ENCODE results near the gene PET100. TPM values are rescaled to one million over a fixed set of nuclear protein-coding genes. Genes with fewer than 3 reads are reported as not detected.

Gene PET100
- total and polyA plus RNA-seq, 9 donors, result 63.6 to 88.4 (median 79.1) TPM

DNA sequence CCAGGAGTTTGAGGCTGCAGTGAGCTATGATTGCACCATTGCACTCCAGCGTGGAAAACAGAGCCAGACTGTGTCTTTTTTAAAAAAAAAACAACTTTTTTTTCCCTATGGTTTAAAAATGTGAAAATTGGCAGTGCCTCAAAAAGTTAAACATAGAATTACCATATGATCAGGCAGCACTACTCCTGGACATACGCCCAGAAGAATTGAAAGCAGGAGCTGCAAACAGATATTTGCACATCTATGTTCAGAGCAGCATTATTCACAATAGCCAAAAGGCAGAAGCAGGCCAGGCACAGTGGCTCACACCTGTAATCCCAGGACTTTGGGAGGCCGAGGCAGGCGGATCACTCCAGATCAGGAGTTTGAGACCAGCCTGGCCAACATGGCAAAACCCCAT lies 35.5 kb downstream of the PET100 start:
- Histone ChIP-seq H3K27ac (ENCODE audit: low read length) (no peak overlapping the region), H3K4me1 (ENCODE audit: control insufficient read depth, insufficient read depth, low read length) (peaks cover 18% of the 10 kb centered on the region), H3K27me3 (ENCODE audit: control insufficient read depth, insufficient read depth, low read length) (peaks cover 9% of the 10 kb centered on the region), H3K4me3 (ENCODE audit: low read length) (no peak overlapping the region), H3K9me3 (replicated peaks; ENCODE audit: control insufficient read depth, low read depth, low read length) (no peaks in the 10 kb centered on the region), H3K36me3 (ENCODE audit: control insufficient read depth, insufficient read depth, low read length) (no peaks in the 10 kb centered on the region)
- 40% methylated on average over 1 of the region's 4 CpGs for WGBS (ENCODE audit: insufficient coverage)
- peak; percentile 95 for DNase-seq

DNA sequence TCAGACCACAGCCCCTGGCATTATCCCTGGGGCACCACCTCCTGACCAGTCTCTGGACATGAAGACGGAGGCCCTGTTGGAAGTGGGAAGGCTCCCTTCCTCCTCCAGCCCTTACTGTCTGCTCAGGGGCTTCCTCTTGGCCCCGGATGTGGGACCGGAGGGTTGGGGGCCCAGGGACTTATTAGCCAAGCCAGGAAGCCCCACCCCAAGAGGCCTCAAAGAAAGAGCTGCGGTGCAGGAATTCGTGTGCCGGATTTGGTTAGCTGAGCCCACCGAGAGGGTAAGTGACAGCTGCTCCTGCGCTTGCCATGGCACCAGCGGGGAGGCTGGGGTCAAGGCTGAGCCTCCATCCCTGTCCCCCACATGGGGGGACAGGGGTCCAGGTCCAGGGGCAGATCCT lies 39.2 kb downstream of the PET100 start, which contains the start of gene RETN:
Gene RETN, plus strand, starts transcription at position 208 of the 400 bp plus-strand sequence. CDS start 278 bp downstream, outside the sequence.
- no peaks in the 10 kb centered on the region for H3K36me3 ChIP-seq (ENCODE audit: control insufficient read depth, insufficient read depth, low read length)
- WGBS (ENCODE audit: insufficient coverage), result 58% methylated on average over 8 of the region's 9 CpGs
- H3K4me1 ChIP-seq (ENCODE audit: control insufficient read depth, insufficient read depth, low read length), result peaks cover 18% of the 10 kb centered on the region
- H3K27ac ChIP-seq (ENCODE audit: low read length), result no peak within 1 kb of the TSS
- peaks cover under 1% of the 10 kb centered on the region for H3K9me3 ChIP-seq (replicated peaks; ENCODE audit: control insufficient read depth, low read depth, low read length)
- peaks cover 22% of the 10 kb centered on the region for H3K27me3 ChIP-seq (ENCODE audit: control insufficient read depth, insufficient read depth, low read length)
- no peak for DNase-seq
- no peak within 1 kb of the TSS for H3K4me3 ChIP-seq (ENCODE audit: low read length)

DNA sequence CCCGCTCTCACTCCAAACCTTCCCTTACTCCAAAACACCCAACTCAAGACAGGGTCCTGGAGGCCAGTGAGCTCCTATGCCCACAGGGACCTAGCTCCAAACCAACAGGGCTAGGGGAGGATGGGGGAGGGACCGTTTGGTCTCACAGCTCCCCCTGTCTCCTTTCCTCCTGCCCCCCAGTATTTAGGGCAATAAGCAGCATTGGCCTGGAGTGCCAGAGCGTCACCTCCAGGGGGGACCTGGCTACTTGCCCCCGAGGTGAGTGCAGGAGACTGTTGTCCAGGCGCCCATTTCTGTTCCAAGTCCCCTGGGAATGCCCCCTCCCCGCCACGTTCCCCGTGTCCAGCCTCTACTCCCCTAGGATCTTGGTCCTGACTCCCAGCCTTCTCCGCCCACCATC lies 40.0 kb downstream of the PET100 start:
- Histone ChIP-seq H3K27me3 (ENCODE audit: control insufficient read depth, insufficient read depth, low read length) (peaks cover 22% of the 10 kb centered on the region), H3K4me3 (ENCODE audit: low read length) (no peak overlapping the region), H3K27ac (ENCODE audit: low read length) (no peak overlapping the region), H3K4me1 (ENCODE audit: control insufficient read depth, insufficient read depth, low read length) (peaks cover 12% of the 10 kb centered on the region), H3K9me3 (replicated peaks; ENCODE audit: control insufficient read depth, low read depth, low read length) (peaks cover 3% of the 10 kb centered on the region), H3K36me3 (ENCODE audit: control insufficient read depth, insufficient read depth, low read length) (no peaks in the 10 kb centered on the region)
- 24% methylated on average over 8 of the region's 9 CpGs for WGBS (ENCODE audit: insufficient coverage)
- DNase-seq, result no peak

GRCh38 chr19:7670150-7670783 lies 40.7 kb downstream of the PET100 start:
- Histone ChIP-seq H3K4me3 (ENCODE audit: low read length) (peak overlapping the region; percentile 24), H3K4me1 (ENCODE audit: control insufficient read depth, insufficient read depth, low read length) (peaks cover 6% of the 10 kb centered on the region), H3K36me3 (ENCODE audit: control insufficient read depth, insufficient read depth, low read length) (no peaks in the 10 kb centered on the region), H3K27me3 (ENCODE audit: control insufficient read depth, insufficient read depth, low read length) (peaks cover 22% of the 10 kb centered on the region), H3K27ac (ENCODE audit: low read length) (no peak overlapping the region), H3K9me3 (replicated peaks; ENCODE audit: control insufficient read depth, low read depth, low read length) (peaks cover 3% of the 10 kb centered on the region)
- 1% methylated on average over 38 of the region's 43 CpGs for WGBS (ENCODE audit: insufficient coverage)
- DNase-seq, result peak; percentile 35

DNA sequence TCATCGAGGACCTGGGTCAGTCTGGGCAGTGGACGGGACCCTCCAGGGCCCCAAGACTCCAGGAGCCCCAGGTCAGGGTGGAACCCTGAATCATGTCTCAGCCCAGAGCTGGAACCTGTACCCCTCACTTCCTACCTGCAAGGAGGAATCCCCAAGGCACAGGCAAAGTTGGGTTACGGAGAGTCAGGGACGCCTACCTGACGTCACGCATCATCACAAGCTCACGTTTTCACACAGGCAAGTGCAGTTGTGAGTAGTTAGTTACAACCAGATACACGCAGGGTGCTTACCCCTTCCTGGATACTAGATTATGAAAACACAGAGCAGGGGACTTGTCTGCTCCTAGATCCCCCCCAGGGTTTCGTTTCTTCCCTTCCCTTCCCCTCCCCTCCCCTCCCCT lies 41.2 kb downstream of the PET100 start:
- DNase-seq, result no peak
- Histone ChIP-seq H3K36me3 (ENCODE audit: control insufficient read depth, insufficient read depth, low read length) (no peaks in the 10 kb centered on the region), H3K27me3 (ENCODE audit: control insufficient read depth, insufficient read depth, low read length) (peaks cover 22% of the 10 kb centered on the region), H3K27ac (ENCODE audit: low read length) (no peak overlapping the region), H3K4me1 (ENCODE audit: control insufficient read depth, insufficient read depth, low read length) (peaks cover 4% of the 10 kb centered on the region), H3K9me3 (replicated peaks; ENCODE audit: control insufficient read depth, low read depth, low read length) (peaks cover 3% of the 10 kb centered on the region), H3K4me3 (ENCODE audit: low read length) (no peak overlapping the region)
- whole genome bisulfite sequencing (ENCODE audit: insufficient coverage), result 21% methylated on average over 6 of the region's 9 CpGs

- no peak for DNase-seq
- Histone ChIP-seq H3K27ac (ENCODE audit: low read length) (no peak overlapping the region), H3K27me3 (ENCODE audit: control insufficient read depth, insufficient read depth, low read length) (peaks cover 30% of the 10 kb centered on the region), H3K9me3 (replicated peaks; ENCODE audit: control insufficient read depth, low read depth, low read length) (peaks cover 3% of the 10 kb centered on the region), H3K4me1 (ENCODE audit: control insufficient read depth, insufficient read depth, low read length) (peaks cover 4% of the 10 kb centered on the region), H3K4me3 (ENCODE audit: low read length) (no peak overlapping the region), H3K36me3 (ENCODE audit: control insufficient read depth, insufficient read depth, low read length) (no peaks in the 10 kb centered on the region)
- WGBS (ENCODE audit: insufficient coverage), result 39% methylated on average over 8 of the region's 9 CpGs
These were observed 42.9 kb downstream of the PET100 start for GRCh38 chr19:7672522-7672921.

- DNase-seq, result peak; percentile 70
- 37% methylated on average over 10 of the region's 21 CpGs for WGBS (ENCODE audit: insufficient coverage)
- peaks cover 28% of the 10 kb centered on the region for H3K27me3 ChIP-seq (ENCODE audit: control insufficient read depth, insufficient read depth, low read length)
- no peak overlapping the region for H3K4me3 ChIP-seq (ENCODE audit: low read length)
- no peaks in the 10 kb centered on the region for H3K36me3 ChIP-seq (ENCODE audit: control insufficient read depth, insufficient read depth, low read length)
- H3K9me3 ChIP-seq (replicated peaks; ENCODE audit: control insufficient read depth, low read depth, low read length), result peaks cover 3% of the 10 kb centered on the region
- no peak overlapping the region for H3K27ac ChIP-seq (ENCODE audit: low read length)
- peaks cover 4% of the 10 kb centered on the region for H3K4me1 ChIP-seq (ENCODE audit: control insufficient read depth, insufficient read depth, low read length)
These were observed 44.7 kb downstream of the PET100 start for GRCh38 chr19:7674010-7675005.

- 24% methylated on average over 3 of the region's 7 CpGs for WGBS (ENCODE audit: insufficient coverage)
- no peak overlapping the region for H3K4me3 ChIP-seq (ENCODE audit: low read length)
- no peaks in the 10 kb centered on the region for H3K36me3 ChIP-seq (ENCODE audit: control insufficient read depth, insufficient read depth, low read length)
- peaks cover 15% of the 10 kb centered on the region for H3K27me3 ChIP-seq (ENCODE audit: control insufficient read depth, insufficient read depth, low read length)
- H3K9me3 ChIP-seq (replicated peaks; ENCODE audit: control insufficient read depth, low read depth, low read length), result peaks cover 3% of the 10 kb centered on the region
- DNase-seq, result no peak
- no peak overlapping the region for H3K27ac ChIP-seq (ENCODE audit: low read length)
- peaks cover 5% of the 10 kb centered on the region for H3K4me1 ChIP-seq (ENCODE audit: control insufficient read depth, insufficient read depth, low read length)
These were observed 46.8 kb downstream of the PET100 start for GRCh38 chr19:7676376-7676775.

- peaks cover 10% of the 10 kb centered on the region for H3K4me1 ChIP-seq (ENCODE audit: control insufficient read depth, insufficient read depth, low read length)
- peaks cover 3% of the 10 kb centered on the region for H3K9me3 ChIP-seq (replicated peaks; ENCODE audit: control insufficient read depth, low read depth, low read length)
- peaks cover 12% of the 10 kb centered on the region for H3K27me3 ChIP-seq (ENCODE audit: control insufficient read depth, insufficient read depth, low read length)
- 38% methylated on average over 8 of the region's 10 CpGs for WGBS (ENCODE audit: insufficient coverage)
- no peak within 1 kb of the TSS for H3K4me3 ChIP-seq (ENCODE audit: low read length)
- H3K36me3 ChIP-seq (ENCODE audit: control insufficient read depth, insufficient read depth, low read length), result no peaks in the 10 kb centered on the region
- DNase-seq, result no peak
- no peak within 1 kb of the TSS for H3K27ac ChIP-seq (ENCODE audit: low read length)
These were observed 47.3 kb downstream of the PET100 start, which contains the start of gene MCEMP1 for GRCh38 chr19:7676854-7677253. MCEMP1 (plus strand) TSS chr19:7677090; CDS start chr19:7677121, 31 bp downstream.

DNA sequence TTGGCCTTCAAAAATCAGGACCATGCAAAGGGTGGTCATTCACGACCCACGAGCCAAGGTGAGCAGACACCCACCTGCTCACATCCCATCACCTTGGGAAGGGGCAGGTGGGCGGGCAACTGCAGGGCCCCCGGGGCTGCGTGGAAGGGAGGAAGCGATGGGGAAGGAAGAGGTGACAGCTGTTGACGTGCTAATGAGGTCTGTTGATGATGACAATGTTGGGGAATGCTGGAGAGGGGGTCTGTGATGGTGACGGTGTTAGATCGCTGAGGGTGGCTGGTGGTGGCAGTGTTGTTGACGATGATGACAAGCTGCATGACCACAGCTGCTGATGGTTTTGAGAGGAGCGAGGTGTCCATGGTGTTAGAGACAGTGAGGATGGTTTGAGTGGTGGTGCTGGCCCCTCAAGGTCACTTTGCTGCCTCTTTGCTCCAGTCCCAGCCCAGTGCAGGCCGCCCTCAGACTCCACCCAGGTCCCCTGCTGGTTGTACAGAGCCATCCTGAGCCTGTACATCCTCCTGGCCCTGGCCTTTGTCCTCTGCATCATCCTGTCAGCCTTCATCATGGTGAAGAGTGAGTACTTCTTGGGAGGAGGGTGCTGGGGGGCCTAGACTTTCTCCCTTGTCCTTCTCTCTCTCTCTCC lies 48.2 kb downstream of the PET100 start:
- WGBS (ENCODE audit: insufficient coverage), result 40% methylated on average over 10 of the region's 12 CpGs
- no peak for DNase-seq
- H3K27me3 ChIP-seq (ENCODE audit: control insufficient read depth, insufficient read depth, low read length), result peaks cover 11% of the 10 kb centered on the region
- H3K9me3 ChIP-seq (replicated peaks; ENCODE audit: control insufficient read depth, low read depth, low read length), result peaks cover 3% of the 10 kb centered on the region
- H3K4me3 ChIP-seq (ENCODE audit: low read length), result no peak overlapping the region
- H3K27ac ChIP-seq (ENCODE audit: low read length), result no peak overlapping the region
- peaks cover 5% of the 10 kb centered on the region for H3K36me3 ChIP-seq (ENCODE audit: control insufficient read depth, insufficient read depth, low read length)
- peaks cover 12% of the 10 kb centered on the region for H3K4me1 ChIP-seq (ENCODE audit: control insufficient read depth, insufficient read depth, low read length)
